Fibroblast of lung (primary cell): Measurements from ENCODE around the gene PLD1. TPM values are rescaled to one million over a fixed set of nuclear protein-coding genes. Genes with fewer than 3 reads are reported as not detected.

ENCODE experiments used
- DNase-seq, 2 donors: peaks; one replicate each; pipeline versions ENCODE4 v3.0.0 to v3.0.0-alpha.2; 2010; ENCODE audit warnings: low read depth in 2 of 2
- H2AFZ ChIP-seq: 2 replicates; pipeline ENCODE4 v1.5.1; 2012; ENCODE audit warnings: low read length, control low read depth, inconsistent platforms
- H3K27ac ChIP-seq: 2 replicates; pipeline ENCODE4 v1.5.1; 2011; ENCODE audit warnings: low read length, control low read depth; ENCODE audit not compliant: insufficient read depth
- H3K27me3 ChIP-seq: 2 replicates; pipeline ENCODE4 v1.5.1; 2011; ENCODE audit warnings: mild to moderate bottlenecking, low read length; ENCODE audit not compliant: control insufficient read depth, insufficient read depth
- H3K36me3 ChIP-seq: 2 replicates; pipeline ENCODE4 v1.5.1; 2011; ENCODE audit warnings: low read length; ENCODE audit not compliant: control insufficient read depth, insufficient read depth
- H3K4me1 ChIP-seq: 2 replicates; pipeline ENCODE4 v1.5.1; 2011; ENCODE audit warnings: low read length; ENCODE audit not compliant: control insufficient read depth, insufficient read depth; ENCODE audit errors: extremely low read depth
- H3K4me2 ChIP-seq: 2 replicates; pipeline ENCODE4 v1.5.1; 2011; ENCODE audit warnings: low read length, control low read depth; ENCODE audit not compliant: insufficient read depth; ENCODE audit errors: extremely low read depth
- H3K4me3 ChIP-seq, 4 experiments: fragments of 200-600 bp in 1 of 4; sonication (generic) in 1 of 4; replicated peaks in 1 of 4; 2 replicates each; pipeline ENCODE4 v1.5.1; 2011 to 2016; ENCODE audit warnings: low read length in 4 of 4, low read depth in 3 of 4, mild to moderate bottlenecking in 3 of 4, control low read depth in 2 of 4, inconsistent platforms in 1 of 4, mixed read lengths in 1 of 4; ENCODE audit not compliant: insufficient read depth in 1 of 4; ENCODE audit errors: control extremely low read depth in 1 of 4
- H3K79me2 ChIP-seq: 2 replicates; pipeline ENCODE4 v1.5.1; 2012; ENCODE audit warnings: mild to moderate bottlenecking, low read length, inconsistent platforms; ENCODE audit not compliant: control insufficient read depth, insufficient read depth
- H3K9ac ChIP-seq: 2 replicates; pipeline ENCODE4 v1.5.1; 2011; ENCODE audit warnings: mild to moderate bottlenecking, low read length, control low read depth; ENCODE audit not compliant: insufficient read depth
- H3K9me3 ChIP-seq: 2 replicates; pipeline ENCODE4 v1.5.1; 2012; ENCODE audit warnings: low read depth, low read length; ENCODE audit not compliant: control insufficient read depth, insufficient read depth
- H4K20me1 ChIP-seq: 2 replicates; pipeline ENCODE4 v1.5.1; 2011; ENCODE audit warnings: low read length; ENCODE audit not compliant: control insufficient read depth, insufficient read depth; ENCODE audit errors: extremely low read depth
- EZH2 ChIP-seq: IDR thresholded peaks from 2 replicates; pipeline ENCODE4 v1.5.1; 2012; ENCODE audit warnings: low read length, control low read depth, mild to moderate bottlenecking; ENCODE audit errors: missing control alignments
- polyA plus RNA-seq, 2 donors: library from polyadenylated mRNA; depleted of rRNA in 1 of 2; stranded (reverse) in 1 of 2; unstranded in 1 of 2; fragments of >200 nt; gene quantifications; 2 replicates each; pipeline ENCODE4 v1.2.1, GENCODE V29; 2011 to 2012; ENCODE audit warnings: missing spikeins in 1 of 2
- total RNA-seq: library from RNA; depleted of rRNA; stranded (reverse); fragments of >200 nt; gene quantifications from 2 replicates; pipeline ENCODE4 v1.2.1, GENCODE V29; 2014
- TF ChIP-seq, protein P1 (sequence below), 2 donors: IDR thresholded peaks in 1 of 2; conservative IDR thresholded peaks in 1 of 2; 1 replicate in 1 of 2; 2 replicates in 1 of 2; pipeline ENCODE4 v1.5.1; 2011 to 2012; ENCODE audit warnings: low read length in 2 of 2, control low read depth in 1 of 2, inconsistent platforms in 1 of 2, low read depth in 1 of 2, mild to moderate bottlenecking in 1 of 2

PLD1 gene
- total and polyA plus RNA-seq, 2 donors (not counting 1 experiment from before 2014, with no cell fraction given), result 10.8 to 18.8 TPM

DNA sequence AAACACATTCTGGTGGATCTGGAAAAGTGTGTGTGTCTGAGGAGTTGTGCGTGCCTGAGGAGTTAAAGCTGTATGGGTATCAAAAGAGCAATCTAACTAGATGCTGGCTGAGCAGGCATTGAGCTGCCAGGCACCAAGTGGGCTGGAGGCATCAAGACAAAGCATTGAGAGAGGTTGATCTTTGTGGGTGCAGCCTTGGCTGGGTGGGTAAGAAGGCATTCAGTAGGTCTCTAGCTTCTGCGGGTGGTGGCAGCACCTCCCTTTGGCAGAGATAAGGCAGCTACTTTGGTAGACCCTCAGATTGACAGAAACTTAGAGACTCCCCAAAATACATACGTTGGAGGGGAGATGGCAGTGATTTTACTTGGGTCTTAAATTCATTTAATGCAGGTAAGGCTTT, 17.1 kb upstream of the PLD1 start:
- H3K4me3 ChIP-seq, result no peak overlapping the region
- no peak for DNase-seq
- no peak for TF ChIP-seq EZH2
- TF ChIP-seq, protein P1, sequence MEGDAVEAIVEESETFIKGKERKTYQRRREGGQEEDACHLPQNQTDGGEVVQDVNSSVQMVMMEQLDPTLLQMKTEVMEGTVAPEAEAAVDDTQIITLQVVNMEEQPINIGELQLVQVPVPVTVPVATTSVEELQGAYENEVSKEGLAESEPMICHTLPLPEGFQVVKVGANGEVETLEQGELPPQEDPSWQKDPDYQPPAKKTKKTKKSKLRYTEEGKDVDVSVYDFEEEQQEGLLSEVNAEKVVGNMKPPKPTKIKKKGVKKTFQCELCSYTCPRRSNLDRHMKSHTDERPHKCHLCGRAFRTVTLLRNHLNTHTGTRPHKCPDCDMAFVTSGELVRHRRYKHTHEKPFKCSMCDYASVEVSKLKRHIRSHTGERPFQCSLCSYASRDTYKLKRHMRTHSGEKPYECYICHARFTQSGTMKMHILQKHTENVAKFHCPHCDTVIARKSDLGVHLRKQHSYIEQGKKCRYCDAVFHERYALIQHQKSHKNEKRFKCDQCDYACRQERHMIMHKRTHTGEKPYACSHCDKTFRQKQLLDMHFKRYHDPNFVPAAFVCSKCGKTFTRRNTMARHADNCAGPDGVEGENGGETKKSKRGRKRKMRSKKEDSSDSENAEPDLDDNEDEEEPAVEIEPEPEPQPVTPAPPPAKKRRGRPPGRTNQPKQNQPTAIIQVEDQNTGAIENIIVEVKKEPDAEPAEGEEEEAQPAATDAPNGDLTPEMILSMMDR (conservative IDR thresholded peaks at IDR 0.05 in 1 of 2, IDR thresholded peaks at IDR 0.05 in 1 of 2; ENCODE audit: low read depth in 1 of 2, low read length in 2 of 2), result no peak
- no peaks in the 10 kb centered on the region for H3K36me3 ChIP-seq
- no peaks in the 10 kb centered on the region for H3K9me3 ChIP-seq
- H3K27me3 ChIP-seq, result no peaks in the 10 kb centered on the region
- no peak overlapping the region for H3K4me2 ChIP-seq
- no peaks in the 10 kb centered on the region for H3K79me2 ChIP-seq
- no peak overlapping the region for H3K9ac ChIP-seq
- H3K4me1 ChIP-seq, result peaks cover 18% of the 10 kb centered on the region
- no peak overlapping the region for H3K27ac ChIP-seq
- H4K20me1 ChIP-seq, result no peaks in the 10 kb centered on the region
- H2AFZ ChIP-seq, result no peak overlapping the region

DNA sequence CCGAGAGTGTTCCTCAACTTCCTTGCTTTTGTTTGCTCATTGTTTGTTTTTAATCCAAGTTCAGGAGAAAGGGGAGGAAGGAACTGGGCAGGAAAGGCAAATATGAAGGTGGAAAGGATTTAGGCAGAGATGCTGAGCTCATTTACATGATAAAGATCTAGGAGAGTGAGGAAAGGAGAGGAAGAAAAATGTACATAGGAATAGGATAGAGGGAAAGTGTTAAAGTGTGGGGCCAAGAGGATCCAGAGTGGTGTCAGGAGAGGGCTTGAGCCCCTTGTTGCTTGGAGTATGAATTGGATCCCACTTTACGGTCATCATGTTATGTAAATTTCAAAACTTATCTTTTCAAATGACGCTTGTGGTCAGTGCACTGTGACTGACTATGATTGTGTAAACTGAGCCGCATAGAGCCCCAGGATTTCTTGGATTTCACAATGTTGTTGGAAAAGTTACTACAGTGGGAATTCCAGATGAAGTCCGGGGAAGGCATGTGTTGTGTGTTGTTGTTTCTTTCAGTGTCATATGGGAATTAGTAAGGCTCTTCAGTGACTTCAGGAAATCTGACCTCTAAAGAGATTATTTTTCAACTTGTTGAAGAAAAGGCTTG, 15.0 kb upstream of the PLD1 start:
- Histone ChIP-seq H3K27me3 (no peaks in the 10 kb centered on the region), H2AFZ (no peak overlapping the region), H3K4me2 (no peak overlapping the region), H3K27ac (peak overlapping the region; percentile 45), H3K4me3 (no peak overlapping the region), H3K9ac (no peak overlapping the region), H4K20me1 (no peaks in the 10 kb centered on the region), H3K36me3 (no peaks in the 10 kb centered on the region), H3K4me1 (peaks cover 16% of the 10 kb centered on the region), H3K79me2 (no peaks in the 10 kb centered on the region), H3K9me3 (no peaks in the 10 kb centered on the region)
- TF ChIP-seq, protein P1 (conservative IDR thresholded peaks at IDR 0.05 in 1 of 2, IDR thresholded peaks at IDR 0.05 in 1 of 2; ENCODE audit: low read depth in 1 of 2, low read length in 2 of 2), result no peak
- TF ChIP-seq EZH2, result no peak
- DNase-seq, result peak; percentile 84 to 96

DNA sequence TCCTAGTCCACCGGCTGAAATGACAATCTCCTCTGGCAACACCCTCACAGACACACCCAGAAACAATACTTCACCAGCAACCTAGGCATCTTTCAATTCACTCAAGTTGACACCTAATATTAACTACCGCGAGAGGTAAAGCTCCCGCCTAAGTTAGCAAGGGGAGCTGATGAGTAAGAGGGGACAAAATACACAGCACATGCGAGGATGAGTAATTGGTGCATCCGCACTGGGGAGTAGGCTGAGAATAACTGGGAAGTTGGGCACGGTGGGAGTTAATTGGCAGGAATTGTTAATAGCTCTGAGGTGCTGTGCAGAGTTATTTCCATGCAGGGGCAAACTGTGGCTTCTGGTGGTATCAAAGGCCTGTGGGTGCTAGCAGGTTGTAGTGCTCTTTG, 14.5 kb upstream of the PLD1 start:
- TF ChIP-seq, protein P1 (conservative IDR thresholded peaks at IDR 0.05 in 1 of 2, IDR thresholded peaks at IDR 0.05 in 1 of 2; ENCODE audit: low read depth in 1 of 2, low read length in 2 of 2), result no peak
- no peak for TF ChIP-seq EZH2
- Histone ChIP-seq H3K27ac (peak overlapping the region; percentile 45), H3K27me3 (no peaks in the 10 kb centered on the region), H3K9me3 (no peaks in the 10 kb centered on the region), H3K79me2 (no peaks in the 10 kb centered on the region), H4K20me1 (no peaks in the 10 kb centered on the region), H3K4me3 (no peak overlapping the region), H3K36me3 (no peaks in the 10 kb centered on the region), H3K9ac (no peak overlapping the region), H3K4me1 (peaks cover 11% of the 10 kb centered on the region), H2AFZ (no peak overlapping the region), H3K4me2 (no peak overlapping the region)
- DNase-seq, result peak in 1 of 2 donors; percentile 74
